Fibroblast of the aortic adventitia (primary cell): ENCODE measurements around the gene CENPP. TPM values are rescaled to one million over a fixed set of nuclear protein-coding genes. Genes with fewer than 3 reads are reported as not detected.

Experiments
- DNase-seq: peaks from one replicate; pipeline ENCODE4 v3.0.0-alpha.2; 2010; ENCODE audit warnings: low read depth
- H3K4me3 ChIP-seq: 2 replicates; pipeline ENCODE4 v1.5.1; 2011; ENCODE audit warnings: low read depth, mild to moderate bottlenecking, control low read depth, low read length, moderate library complexity
- total RNA-seq: library from RNA; depleted of rRNA; stranded (reverse); fragments of >200 nt; gene quantifications from 2 replicates; pipeline ENCODE4 v1.2.3, GENCODE V29; 2012; ENCODE audit warnings: low replicate concordance
- TF ChIP-seq, protein P1 (sequence below): IDR thresholded peaks from 2 replicates; pipeline ENCODE4 v1.5.1; 2011; ENCODE audit warnings: mild to moderate bottlenecking, low read length, control low read depth, inconsistent platforms; ENCODE audit not compliant: insufficient read depth

CENPP gene
- total RNA-seq, 1 donor = 19.3 TPM

DNA sequence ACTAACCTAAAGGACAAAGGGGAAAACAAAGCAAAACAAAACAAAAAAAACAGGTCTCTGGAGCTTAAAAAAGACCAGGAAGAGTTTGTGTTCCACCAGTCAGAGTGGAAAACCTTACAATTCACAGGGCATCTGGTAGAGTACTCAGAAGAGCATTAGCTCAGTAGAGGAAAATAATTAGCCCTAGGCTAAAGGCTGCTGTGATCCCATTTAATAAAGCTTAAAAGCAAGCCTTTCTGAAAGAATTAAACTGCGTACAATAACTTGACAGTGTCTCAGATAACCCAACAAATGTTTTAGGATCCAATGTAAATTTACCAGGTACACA, 202.7 kb downstream of the CENPP start:
- TF ChIP-seq, protein P1, sequence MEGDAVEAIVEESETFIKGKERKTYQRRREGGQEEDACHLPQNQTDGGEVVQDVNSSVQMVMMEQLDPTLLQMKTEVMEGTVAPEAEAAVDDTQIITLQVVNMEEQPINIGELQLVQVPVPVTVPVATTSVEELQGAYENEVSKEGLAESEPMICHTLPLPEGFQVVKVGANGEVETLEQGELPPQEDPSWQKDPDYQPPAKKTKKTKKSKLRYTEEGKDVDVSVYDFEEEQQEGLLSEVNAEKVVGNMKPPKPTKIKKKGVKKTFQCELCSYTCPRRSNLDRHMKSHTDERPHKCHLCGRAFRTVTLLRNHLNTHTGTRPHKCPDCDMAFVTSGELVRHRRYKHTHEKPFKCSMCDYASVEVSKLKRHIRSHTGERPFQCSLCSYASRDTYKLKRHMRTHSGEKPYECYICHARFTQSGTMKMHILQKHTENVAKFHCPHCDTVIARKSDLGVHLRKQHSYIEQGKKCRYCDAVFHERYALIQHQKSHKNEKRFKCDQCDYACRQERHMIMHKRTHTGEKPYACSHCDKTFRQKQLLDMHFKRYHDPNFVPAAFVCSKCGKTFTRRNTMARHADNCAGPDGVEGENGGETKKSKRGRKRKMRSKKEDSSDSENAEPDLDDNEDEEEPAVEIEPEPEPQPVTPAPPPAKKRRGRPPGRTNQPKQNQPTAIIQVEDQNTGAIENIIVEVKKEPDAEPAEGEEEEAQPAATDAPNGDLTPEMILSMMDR = no peak
- no peak overlapping the region for H3K4me3 ChIP-seq
- no peak for DNase-seq

DNA sequence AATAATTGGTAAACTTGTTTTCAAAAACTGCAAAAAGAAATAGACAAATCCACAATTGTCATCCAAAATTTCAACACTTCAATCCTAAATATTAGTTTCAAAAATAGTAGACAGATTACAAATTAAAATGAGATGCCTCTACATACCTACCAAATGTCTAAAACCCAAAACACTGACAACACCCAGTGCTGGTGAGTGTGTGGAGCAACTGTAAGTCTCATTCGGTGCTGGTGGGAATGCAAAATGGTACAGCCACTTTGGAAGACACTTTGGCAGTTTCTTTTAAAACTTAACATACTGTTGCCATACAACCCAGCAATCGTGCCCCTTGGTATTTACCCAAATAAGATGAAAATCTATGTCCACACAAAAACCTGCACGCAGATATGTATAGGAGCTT, 203.4 kb downstream of the CENPP start:
- TF ChIP-seq, protein P1 = no peak
- DNase-seq = no peak
- no peak overlapping the region for H3K4me3 ChIP-seq

DNA sequence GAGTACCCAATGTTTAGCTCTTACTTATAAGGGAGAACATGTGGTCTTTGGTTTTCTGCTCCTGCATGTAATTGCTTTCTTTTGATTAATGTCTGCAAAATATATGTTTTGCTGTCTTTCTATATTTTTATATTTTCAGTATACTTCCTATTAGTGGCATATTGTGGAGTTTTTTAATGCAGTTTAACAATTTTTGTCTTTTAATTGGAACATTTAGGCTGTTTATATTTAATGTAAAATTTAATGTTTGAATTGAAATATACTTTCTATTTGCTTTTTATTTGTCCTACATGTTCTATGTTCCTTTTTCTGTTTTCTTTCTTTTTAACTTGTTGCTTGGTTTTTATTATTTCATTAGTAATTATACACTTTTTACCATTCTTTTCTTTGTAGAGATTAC, 205.1 kb downstream of the CENPP start:
- H3K4me3 ChIP-seq = no peak overlapping the region
- TF ChIP-seq, protein P1 = no peak
- no peak for DNase-seq

DNA sequence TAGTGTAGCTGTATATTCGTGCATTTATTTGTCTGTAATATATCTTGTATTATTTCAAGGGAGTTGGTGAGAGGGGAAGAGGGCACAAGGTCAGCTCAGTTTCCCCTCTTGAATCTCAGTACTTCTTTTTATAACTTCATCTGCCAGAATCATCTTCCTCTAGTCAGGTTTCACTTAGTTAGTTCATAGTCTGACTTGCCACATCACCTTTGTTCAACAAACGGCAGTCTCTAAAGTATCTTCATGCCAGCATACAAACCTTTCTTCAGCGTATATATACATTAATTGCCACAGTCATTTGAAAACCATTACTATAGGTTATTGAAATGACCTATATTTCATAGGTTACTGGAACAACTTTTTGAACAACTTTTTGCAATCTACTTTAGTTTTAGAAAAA, 208.5 kb downstream of the CENPP start:
- no peak for DNase-seq
- no peak overlapping the region for H3K4me3 ChIP-seq
- TF ChIP-seq, protein P1 = no peak

DNA sequence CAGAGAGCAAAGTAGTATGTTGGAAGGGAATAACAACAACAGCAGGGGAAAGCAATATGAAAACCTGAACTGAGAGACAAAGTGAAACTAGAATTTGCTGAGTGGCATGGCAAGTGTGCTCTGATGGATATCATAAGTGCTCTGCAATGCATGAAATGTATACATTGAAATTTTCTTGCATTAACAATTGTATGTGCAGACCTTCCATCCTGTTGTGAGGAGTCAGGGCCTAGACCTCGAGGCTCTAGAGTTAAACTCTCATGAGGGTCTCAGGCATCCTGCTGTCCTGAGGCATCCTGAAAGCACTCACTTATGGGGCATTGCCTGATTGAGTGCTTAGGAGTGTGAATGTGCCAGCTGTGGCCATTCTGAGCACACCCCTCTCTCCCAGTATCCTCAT, 208.9 kb downstream of the CENPP start:
- peak overlapping the region; percentile 48 for H3K4me3 ChIP-seq
- peak; percentile 16 for DNase-seq
- TF ChIP-seq, protein P1 = no peak

DNA sequence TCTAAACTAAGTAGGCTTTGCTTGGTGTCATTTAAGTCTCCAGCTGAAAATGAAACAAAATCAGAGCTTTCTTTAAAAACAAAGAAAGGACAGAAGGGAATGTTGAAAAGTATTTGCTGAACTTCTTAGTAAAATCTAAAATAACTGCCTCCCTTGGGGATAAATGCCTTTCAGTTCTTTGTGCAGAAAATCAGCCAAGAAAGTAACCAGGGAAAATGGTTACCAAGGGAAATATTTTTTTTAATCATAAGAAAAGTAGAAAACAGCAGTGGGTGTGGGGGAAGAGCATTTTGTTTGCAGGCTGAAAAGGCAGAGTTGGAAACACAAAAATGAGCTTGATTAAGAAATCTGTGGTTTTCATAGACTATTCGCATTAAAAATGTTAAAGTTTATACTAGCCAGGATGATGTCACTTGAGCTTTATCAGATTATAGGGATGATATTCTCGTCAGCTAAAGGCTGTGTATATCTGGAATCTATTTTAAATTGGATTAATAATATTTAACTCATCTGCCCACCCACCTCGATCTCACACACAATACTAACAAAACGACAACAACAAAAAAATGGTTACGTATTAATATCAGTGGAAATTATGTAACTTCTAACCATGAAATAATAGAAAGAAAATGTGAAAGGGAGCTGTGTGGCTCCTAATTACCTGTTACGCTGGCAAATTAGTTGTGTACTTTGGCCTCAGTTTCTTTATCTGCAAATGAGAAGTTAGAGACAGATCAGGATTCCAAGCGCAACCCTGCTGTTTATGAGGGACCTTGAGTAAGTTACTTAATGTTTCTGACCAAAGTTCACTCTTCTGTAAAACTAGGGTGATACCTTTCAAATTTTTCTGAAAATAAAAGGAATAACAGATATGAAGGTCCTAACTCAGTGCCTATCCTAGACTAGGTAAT, 210.4 kb downstream of the CENPP start, which contains the start of gene ECM2:
Gene ECM2, minus strand, starts transcription at position 51 of the 911 bp plus-strand sequence. CDS start 13,124 bp downstream, outside the sequence.
- TF ChIP-seq, protein P1 = no peak
- H3K4me3 ChIP-seq = peak within 1 kb of the TSS; percentile 48
- DNase-seq = peak; percentile 90
